NCI-H2029 (cell line): ENCODE measurements around the gene FLAD1.

Experiments used
- DNase-seq: peaks from one replicate; lab custom pipeline; 2025; lab: John Stamatoyannopoulos, UW

FLAD1 gene

GRCh38 chr1:155017041-155017945 lies 34.1 kb downstream of the FLAD1 start:
- DNase-seq = peak; percentile 71

GRCh38 chr1:155017946-155018316 lies 34.8 kb downstream of the FLAD1 start:
- no peak for DNase-seq

GRCh38 chr1:155018617-155019348 lies 35.6 kb downstream of the FLAD1 start:
- DNase-seq = no peak

DNA sequence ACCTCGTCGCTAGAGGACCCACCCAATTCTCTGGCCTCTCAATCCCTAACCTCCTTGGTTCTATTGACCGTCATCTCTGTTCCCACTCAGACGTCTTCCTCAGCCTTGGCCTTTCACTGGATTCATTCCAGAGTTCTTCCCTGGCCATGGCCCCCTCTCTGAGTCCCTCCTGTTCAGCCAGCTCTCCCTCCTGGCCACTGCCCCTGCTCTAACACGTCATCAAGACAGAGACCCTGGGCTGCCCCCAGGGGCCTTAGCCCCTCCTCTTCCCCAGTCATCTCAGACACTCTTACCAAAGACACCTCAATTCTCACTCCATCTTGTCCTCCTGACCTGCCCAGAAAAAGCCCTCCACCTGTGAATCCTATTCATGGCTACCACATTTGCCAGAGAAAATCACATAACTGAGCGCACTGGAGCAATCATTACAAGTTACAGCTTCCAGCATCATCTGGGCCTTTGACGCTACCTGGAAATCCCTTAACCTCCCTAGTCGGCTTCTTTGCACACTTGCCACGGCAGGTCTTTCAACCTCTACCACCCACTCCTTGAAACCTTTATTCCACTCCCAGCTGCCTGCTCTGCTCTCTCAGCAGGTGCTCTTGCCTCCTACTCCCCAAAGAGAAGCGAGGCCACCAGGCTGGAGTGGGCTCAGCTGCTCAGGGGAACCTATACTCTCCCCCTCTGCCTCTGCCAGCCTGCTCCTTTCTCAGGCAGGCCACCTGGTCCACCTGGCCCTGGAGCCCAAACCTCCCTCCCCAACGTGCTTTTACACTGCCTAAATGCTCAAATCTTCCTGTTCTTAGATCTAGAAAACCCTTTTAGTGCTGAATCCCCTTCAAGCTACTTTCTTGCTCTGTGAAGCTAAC lies 36.5 kb downstream of the FLAD1 start:
- DNase-seq = no peak

GRCh38 chr1:155022136-155022926 lies 39.2 kb downstream of the FLAD1 start:
- DNase-seq = no peak

DNA sequence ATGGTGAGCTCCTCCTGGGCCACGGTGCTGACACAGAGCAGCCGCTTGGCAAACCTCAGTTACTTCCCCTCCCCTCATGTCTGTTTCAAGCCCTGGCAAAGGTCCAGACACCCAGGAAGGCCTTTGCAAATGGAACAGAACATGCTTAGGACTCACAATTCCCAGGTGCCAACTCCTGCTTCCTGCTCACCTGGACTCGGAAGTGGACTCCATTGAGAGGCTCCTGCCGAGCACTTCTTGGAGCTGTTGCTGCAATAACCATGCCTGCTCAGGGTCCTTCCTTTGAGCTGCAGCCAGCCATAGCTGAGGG lies 39.7 kb downstream of the FLAD1 start:
- peak; percentile 74 for DNase-seq

GRCh38 chr1:155023627-155024026 lies 40.5 kb downstream of the FLAD1 start:
- DNase-seq = no peak

GRCh38 chr1:155024315-155024714 lies 41.2 kb downstream of the FLAD1 start:
- no peak for DNase-seq

GRCh38 chr1:155026154-155026553 lies 43.0 kb downstream of the FLAD1 start:
- no peak for DNase-seq

DNA sequence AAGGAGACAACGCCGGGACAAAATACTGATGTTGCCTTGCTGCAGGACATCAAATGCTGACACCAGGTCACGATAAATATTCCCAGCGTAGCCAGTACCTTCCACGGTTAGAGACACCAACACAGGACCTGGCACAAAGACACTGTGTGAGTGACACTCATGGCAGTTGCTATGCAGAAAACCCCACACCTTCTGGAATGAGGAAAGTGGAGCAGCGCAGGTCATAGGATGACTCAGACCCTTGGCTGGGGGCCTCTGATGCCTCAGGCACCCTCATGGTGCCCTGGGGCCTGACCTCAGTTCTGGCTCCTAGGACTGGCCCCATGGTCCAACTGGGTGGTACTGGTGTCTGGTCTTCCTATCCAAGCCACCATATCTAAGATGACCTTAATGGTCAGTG lies 43.4 kb downstream of the FLAD1 start:
- no peak for DNase-seq

DNA sequence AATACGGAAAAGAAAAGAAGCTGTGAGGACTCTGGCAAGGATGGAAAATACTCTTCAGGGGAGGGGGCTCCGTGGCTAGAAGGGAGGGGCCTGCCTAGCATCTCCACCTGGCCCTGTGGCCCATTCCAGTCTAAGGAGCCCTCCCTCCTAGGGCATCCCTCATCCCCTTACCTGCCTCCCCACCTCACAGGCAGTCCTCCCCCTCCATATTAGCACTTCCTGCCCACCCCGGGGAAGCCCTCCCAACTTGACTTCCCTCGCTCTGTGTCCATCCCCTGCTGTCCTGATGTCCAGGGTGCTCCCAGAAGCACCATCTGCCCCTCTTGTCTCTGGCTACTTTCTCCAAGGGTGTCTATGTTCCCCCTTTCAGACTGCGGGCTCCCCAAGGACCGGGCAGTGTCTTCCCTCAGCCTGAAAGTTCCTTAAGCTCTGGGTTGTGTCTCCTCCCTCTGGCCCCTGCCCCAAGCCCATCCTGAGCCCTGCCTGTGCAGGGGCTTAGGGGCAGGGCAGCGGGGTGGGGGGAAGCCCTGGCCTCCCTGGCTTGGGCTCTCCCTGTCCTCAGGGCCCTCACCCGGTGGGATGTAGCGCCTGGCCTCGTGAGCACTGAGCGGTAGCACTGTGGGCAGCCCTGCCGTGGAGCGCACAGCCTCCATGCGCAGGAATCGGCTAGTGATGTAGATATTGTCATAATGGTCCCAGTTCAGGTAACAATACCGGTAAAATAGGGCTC lies 46.5 kb downstream of the FLAD1 start:
- no peak for DNase-seq

DNA sequence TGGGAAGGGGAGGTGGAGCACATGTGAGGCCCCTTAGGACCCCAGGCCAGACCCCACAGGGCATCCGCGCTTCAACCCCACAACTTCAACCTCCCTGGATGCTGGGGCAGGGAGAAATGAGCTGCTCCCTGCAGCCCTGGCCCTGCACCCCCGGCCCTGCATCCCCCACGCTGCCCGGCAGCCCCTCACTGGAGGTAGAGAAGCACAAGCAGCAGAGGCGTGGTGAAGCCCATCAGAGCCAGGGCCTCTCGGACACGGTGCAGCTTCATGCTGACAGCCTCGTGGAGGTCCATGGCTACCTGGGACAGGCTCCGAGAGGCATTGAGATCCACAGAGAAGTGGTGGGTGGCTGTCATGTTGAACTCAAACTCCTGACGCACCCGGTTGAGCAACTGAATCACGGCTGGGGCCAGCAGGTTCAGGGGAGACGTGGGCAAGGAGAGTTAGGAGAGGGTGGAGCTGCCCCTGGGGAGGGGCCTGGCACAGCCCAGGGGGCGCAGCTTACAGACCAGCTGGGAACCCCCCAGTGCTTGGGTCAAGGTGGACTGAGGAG lies 47.2 kb downstream of the FLAD1 start:
- DNase-seq = no peak

DNA sequence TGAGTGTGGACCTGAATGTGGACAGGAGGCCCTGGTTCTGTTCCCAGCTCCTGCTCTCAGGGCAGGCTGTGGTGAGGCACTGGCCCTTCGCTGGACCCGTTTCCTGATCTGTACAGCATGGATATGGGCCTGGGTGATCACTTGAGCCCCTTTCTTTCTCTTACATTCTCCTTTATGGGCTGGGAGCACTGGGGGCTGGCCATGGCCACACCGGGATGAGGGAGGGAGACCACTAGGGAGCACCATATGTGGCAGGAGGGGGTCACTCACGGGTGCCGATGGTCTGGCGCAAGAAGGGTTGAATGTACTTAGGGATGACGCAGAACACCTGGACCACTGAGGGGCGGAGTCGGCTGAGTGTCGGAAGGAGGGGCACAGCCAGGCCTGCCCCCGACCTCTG lies 47.8 kb downstream of the FLAD1 start:
- no peak for DNase-seq

GRCh38 chr1:155032886-155033285 lies 49.7 kb downstream of the FLAD1 start:
- no peak for DNase-seq

- DNase-seq = no peak
Observed at GRCh38 chr1:155033524-155033923, 50.4 kb downstream of the FLAD1 start, which contains the start of the genes DCST1 and DCST2. DCST1 (plus strand) TSS chr1:155033824; CDS start chr1:155034037, 213 bp downstream. DCST2 (minus strand) TSS chr1:155033781; CDS start chr1:155033701, 80 bp downstream.

DNA sequence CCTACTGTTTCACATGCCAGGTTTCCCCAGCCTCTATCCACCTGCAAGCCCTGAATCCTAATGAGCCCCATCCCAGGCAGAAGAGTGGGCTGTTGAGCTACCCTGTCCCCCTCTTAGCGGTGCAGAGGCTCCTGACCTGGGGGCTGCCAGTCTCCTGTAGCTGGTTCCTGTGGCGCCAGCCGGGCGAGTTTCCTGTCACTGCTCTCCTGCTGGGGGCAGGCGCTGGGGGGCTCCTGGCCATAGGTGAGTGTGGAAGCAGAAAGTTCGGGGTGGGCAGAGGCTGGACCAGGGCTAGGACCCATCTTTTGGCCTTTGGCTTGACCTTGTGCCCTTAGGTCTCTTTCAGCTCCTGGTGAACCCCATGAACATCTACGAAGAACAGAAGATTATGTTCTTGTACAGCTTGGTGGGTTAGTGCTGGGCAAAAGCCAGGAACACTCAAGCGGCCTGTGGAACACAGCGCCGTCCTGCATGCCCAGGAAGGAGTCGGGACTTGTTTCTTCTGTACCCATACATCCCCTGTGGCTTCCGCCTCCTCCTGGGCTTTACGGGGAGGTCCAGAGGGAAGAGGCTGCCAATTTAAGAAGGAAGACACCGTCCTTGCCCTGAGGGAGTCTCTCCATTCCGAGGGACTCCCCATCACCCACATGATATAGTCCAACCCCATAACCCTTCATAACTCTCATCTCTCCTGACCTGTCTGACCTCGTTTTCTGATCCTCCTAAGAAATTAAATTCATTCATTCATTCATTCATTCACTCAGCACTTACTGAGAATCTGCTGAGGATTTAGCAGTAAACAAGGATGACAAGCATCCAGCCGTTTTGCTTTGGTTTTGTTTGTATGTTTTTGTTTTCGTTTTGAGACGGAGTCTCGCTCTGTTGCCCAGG lies 51.4 kb downstream of the FLAD1 start:
- no peak for DNase-seq

DNA sequence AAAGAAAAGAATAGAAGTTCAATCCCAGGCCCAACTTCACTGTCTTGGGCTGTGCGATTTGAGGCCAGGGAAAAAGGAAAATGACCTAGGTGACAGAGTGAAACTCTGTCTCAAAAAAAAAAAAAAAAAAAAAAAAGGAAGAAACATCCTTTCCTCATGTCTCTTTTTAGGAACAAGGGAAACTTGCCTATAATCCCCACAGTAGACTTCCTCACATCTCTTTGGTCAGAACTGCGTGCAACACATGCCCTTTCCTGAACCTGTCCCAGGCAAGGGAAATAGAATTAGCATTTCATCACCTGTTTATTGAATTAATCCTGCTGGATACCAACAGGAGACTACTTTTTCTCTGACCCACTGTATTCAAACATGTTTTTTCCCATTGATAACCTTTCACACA lies 52.8 kb downstream of the FLAD1 start:
- no peak for DNase-seq

DNA sequence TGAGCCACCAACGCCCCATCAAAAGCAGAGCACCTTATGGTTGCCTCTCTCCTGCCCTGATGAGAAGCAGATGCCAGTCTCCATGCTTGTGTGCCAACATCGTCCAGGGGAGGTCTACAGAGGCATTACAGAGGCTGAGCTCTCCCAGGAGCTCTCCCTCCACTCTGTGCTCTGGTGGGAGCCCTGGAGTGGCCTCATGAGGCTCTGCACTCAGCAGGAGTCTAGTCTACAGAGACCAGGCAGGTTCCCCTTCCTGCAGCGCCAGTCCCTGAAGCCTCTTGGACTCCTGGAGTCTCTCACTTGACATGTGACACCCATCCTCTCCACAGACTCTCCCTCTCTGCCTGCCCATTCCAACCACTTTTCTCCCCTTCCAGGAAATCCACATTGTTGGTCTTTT lies 53.9 kb downstream of the FLAD1 start:
- peak; percentile 25 for DNase-seq

DNA sequence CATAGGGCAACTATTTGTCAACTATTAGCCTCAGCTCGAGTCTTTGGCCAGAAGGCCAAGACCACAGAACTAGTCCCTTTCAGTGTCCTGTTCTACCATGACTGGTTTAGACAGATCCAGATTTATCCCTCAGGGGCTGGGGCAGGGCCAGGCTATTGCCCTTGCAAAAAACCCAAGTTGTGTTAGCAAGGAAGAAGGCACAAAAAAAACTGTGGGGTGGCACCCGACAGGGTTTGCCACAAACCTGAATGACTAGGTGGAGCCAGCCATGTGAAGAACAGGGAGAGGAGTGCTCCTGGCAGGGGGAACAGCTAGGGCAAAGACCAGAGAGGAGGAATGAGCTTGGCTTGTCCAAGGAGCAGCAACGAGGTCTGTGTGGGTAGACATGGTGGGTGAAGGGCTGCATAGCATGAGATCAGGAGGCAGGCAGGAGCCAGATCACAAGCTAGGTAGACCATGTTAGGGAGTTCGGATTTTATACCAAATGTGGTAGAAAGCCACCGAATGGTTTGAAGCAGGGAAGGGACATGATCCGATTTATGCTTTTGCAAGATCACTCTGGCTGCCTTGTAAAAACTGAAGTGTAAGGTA lies 54.8 kb downstream of the FLAD1 start:
- no peak for DNase-seq
